ENCODE data around the gene TRAPPC2L.
A peak's percentile ranks its signal among the peaks of the same experiment; 100 is the strongest.
"Not testable (repeated sequence)": the region's sequence is repeated elsewhere in the genome, so short reads cannot be mapped to it uniquely, and the experiment has no call there.

TRAPPC2L gene

GRCh38 chr16:88894266-88894665 lies 37.3 kb downstream of the TRAPPC2L start:
- not testable (repeated sequence) for DNase-seq

GRCh38 chr16:88894681-88895300 lies 37.9 kb downstream of the TRAPPC2L start:
- no peak for DNase-seq

- DNase-seq: no peak
Measured at GRCh38 chr16:88895335-88895734, 38.4 kb downstream of the TRAPPC2L start.

GRCh38 chr16:88896238-88897070 lies 39.5 kb downstream of the TRAPPC2L start:
- no peak for DNase-seq

GRCh38 chr16:88897696-88898425 lies 40.9 kb downstream of the TRAPPC2L start:
- DNase-seq: no peak

GRCh38 chr16:88899901-88900661 lies 43.2 kb downstream of the TRAPPC2L start:
- no peak for DNase-seq

GRCh38 chr16:88900662-88901052 lies 43.7 kb downstream of the TRAPPC2L start:
- no peak for DNase-seq

- DNase-seq: no peak
Measured at GRCh38 chr16:88901718-88902337, 44.9 kb downstream of the TRAPPC2L start.

GRCh38 chr16:88902744-88903143 lies 45.8 kb downstream of the TRAPPC2L start:
- no peak for DNase-seq

GRCh38 chr16:88903267-88903666 lies 46.3 kb downstream of the TRAPPC2L start:
- DNase-seq: no peak

GRCh38 chr16:88904676-88905365 lies 47.9 kb downstream of the TRAPPC2L start:
- no peak for DNase-seq

- peak in 1 of 2 donors; percentile 3 for DNase-seq
Measured at GRCh38 chr16:88905563-88905962, 48.6 kb downstream of the TRAPPC2L start.

- no peak for DNase-seq
Measured at GRCh38 chr16:88906020-88906419, 49.1 kb downstream of the TRAPPC2L start.

- no peak for DNase-seq
Measured at GRCh38 chr16:88906535-88907105, 49.7 kb downstream of the TRAPPC2L start.

GRCh38 chr16:88907768-88908167 lies 50.8 kb downstream of the TRAPPC2L start:
- DNase-seq: no peak

- DNase-seq: no peak
Measured at GRCh38 chr16:88908307-88908706, 51.4 kb downstream of the TRAPPC2L start.

GRCh38 chr16:88909431-88910210 lies 52.7 kb downstream of the TRAPPC2L start:
- DNase-seq: no peak

GRCh38 chr16:88910284-88911135 lies 53.6 kb downstream of the TRAPPC2L start:
- DNase-seq: no peak

- peak in 1 of 2 donors; percentile 39 for DNase-seq
Measured at GRCh38 chr16:88911136-88911945, 54.4 kb downstream of the TRAPPC2L start.
